SK-N-SH treated with all-trans-retinoic acid at 6 μM for 48 hours (cell line): Measurements from ENCODE around the gene HRAS.

Source experiments
- CREB5 ChIP-seq: fragments of 250-450 bp; sonication (Bioruptor Pico); IDR thresholded peaks from 2 replicates; pipeline ENCODE4 v1.5.1; 2020; ENCODE audit warnings: low read depth, mild to moderate bottlenecking, moderate library complexity
- ESRRG ChIP-seq: fragments of 250-450 bp; sonication (Bioruptor Pico); IDR thresholded peaks from 2 replicates; pipeline ENCODE4 v1.6.1; 2021; ENCODE audit warnings: mild to moderate bottlenecking
- OSR1 ChIP-seq: fragments of 250-450 bp; sonication (Bioruptor Pico); IDR thresholded peaks from 2 replicates; pipeline ENCODE4 v1.8.0; 2022; ENCODE audit warnings: moderate library complexity, mild to moderate bottlenecking, inconsistent platforms
- PATZ1 ChIP-seq: fragments of 250-450 bp; sonication (Bioruptor Pico); IDR thresholded peaks from 2 replicates; pipeline ENCODE4 v1.8.0; 2020; ENCODE audit warnings: mild to moderate bottlenecking, moderate library complexity, borderline replicate concordance
- RARB ChIP-seq: fragments of 250-450 bp; sonication (Bioruptor Pico); IDR thresholded peaks from 2 replicates; pipeline ENCODE4 v1.8.0; 2021; ENCODE audit warnings: mild to moderate bottlenecking, moderate library complexity
- TCF4 ChIP-seq: fragments of 250-450 bp; sonication (Bioruptor Pico); IDR thresholded peaks from 2 replicates; pipeline ENCODE4 v1.8.0; 2021; ENCODE audit warnings: mild to moderate bottlenecking, moderate library complexity, borderline replicate concordance
- TOX ChIP-seq: fragments of 250-450 bp; sonication (Bioruptor Pico); IDR thresholded peaks from 2 replicates; pipeline ENCODE4 v1.8.0; 2021; ENCODE audit warnings: mild to moderate bottlenecking, moderate library complexity, borderline replicate concordance
- ZFP3 ChIP-seq: fragments of 250-450 bp; sonication (Bioruptor Pico); IDR thresholded peaks from 2 replicates; pipeline ENCODE4 v1.5.0; 2020; ENCODE audit warnings: mild to moderate bottlenecking, moderate library complexity
- ZFP30 ChIP-seq: fragments of 450-650 bp; formaldehyde crosslinking; IDR thresholded peaks from 2 replicates; pipeline ENCODE4 v1.5.0; 2022; ENCODE audit warnings: mild to moderate bottlenecking, moderate library complexity

- TF ChIP-seq RARB (CRISPR knock-in tag) (no peak), CREB5 (no peak), PATZ1 (no peak), TCF4 (CRISPR knock-in tag) (no peak), TOX (CRISPR knock-in tag) (no peak), OSR1 (no peak), ZFP3 (no peak), ESRRG (CRISPR knock-in tag) (no peak), ZFP30 (CRISPR knock-in tag) (no peak)
Measured at GRCh38 chr11:571802-572185, 36.4 kb upstream of the HRAS start.
